Embryonic facial prominence (tissue), 1 donor: ENCODE results near the gene GOLGA6C.
"Not testable (repeated sequence)": the region's sequence is repeated elsewhere in the genome, so short reads cannot be mapped to it uniquely, and the experiment has no call there.

ENCODE experiments used
- DNase-seq: peaks from one replicate; pipeline ENCODE4 v3.0.0-alpha.2; 2016; ENCODE audit errors: extremely low spot score

The GOLGA6C gene

GRCh38 chr15:75314552-75315290, 56.6 kb downstream of the GOLGA6C start:
- no peak for DNase-seq

- not testable (repeated sequence) for DNase-seq
Observed at GRCh38 chr15:75319231-75319897, 61.2 kb downstream of the GOLGA6C start.
